RWPE2 (cell line): ENCODE measurements around the gene UGT1A1.
"Not testable (repeated sequence)": the region's sequence is repeated elsewhere in the genome, so short reads cannot be mapped to it uniquely, and the experiment has no call there.

ENCODE experiments used
- ATAC-seq: fragments of 200-7000 bp; cut with Tn5 transposase; 3 replicates; pipeline ENCODE4 v1.9.1; 2021; ENCODE audit warnings: low read depth
- DNase-seq: peaks from one replicate; pipeline ENCODE4 v3.0.0-alpha.2; 2020; ENCODE audit warnings: low spot score
- H3K27ac ChIP-seq: fragments of 450-650 bp; 2 replicates; pipeline ENCODE4 v1.5.1; 2017; ENCODE audit warnings: mild to moderate bottlenecking; ENCODE audit not compliant: poor library complexity, severe bottlenecking
- H3K27me3 ChIP-seq: fragments of 250-450 bp; sonication (Bioruptor Pico); 2 replicates; pipeline ENCODE4 v1.5.1; 2021; ENCODE audit warnings: mild to moderate bottlenecking, moderate library complexity; ENCODE audit not compliant: insufficient read depth, poor library complexity, severe bottlenecking
- H3K36me3 ChIP-seq: fragments of 250-450 bp; sonication (Bioruptor Pico); 2 replicates; pipeline ENCODE4 v1.5.1; 2020; ENCODE audit warnings: low read depth, mild to moderate bottlenecking, moderate library complexity
- H3K4me1 ChIP-seq: fragments of 250-450 bp; sonication (Bioruptor Pico); 2 replicates; pipeline ENCODE4 v1.5.1; 2021; ENCODE audit warnings: mild to moderate bottlenecking, moderate library complexity; ENCODE audit not compliant: insufficient read depth, poor library complexity, severe bottlenecking
- H3K4me3 ChIP-seq: fragments of 250-450 bp; sonication (Bioruptor Pico); 2 replicates; pipeline ENCODE4 v1.5.1; 2021; ENCODE audit warnings: mild to moderate bottlenecking, moderate library complexity; ENCODE audit not compliant: severe bottlenecking
- H3K9me3 ChIP-seq: fragments of 250-450 bp; sonication (Bioruptor Pico); 2 replicates; pipeline ENCODE4 v1.5.1; 2021; ENCODE audit warnings: mild to moderate bottlenecking, moderate library complexity; ENCODE audit not compliant: severe bottlenecking
- TF ChIP-seq, protein P1 (sequence below): fragments of 450-650 bp; IDR thresholded peaks from one replicate; pipeline ENCODE4 v1.5.1; 2017; ENCODE audit warnings: mild to moderate bottlenecking, moderate library complexity; ENCODE audit not compliant: poor library complexity, severe bottlenecking

The UGT1A1 gene

DNA sequence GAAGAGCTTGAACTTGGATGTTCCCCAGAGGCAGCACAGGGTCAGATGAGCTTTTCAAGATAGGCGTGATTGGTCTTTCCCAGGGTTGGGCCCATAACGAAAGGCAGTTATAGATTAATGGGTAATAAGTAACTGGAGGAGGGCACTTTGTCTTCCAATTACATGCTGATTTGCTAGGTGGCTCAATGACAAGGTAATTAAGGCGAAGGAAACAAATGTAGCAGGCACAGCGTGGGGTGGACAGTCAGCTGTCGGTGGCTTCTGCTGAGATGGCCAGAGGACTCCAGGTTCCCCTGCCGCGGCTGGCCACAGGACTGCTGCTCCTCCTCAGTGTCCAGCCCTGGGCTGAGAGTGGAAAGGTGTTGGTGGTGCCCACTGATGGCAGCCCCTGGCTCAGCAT is 41.5 kb upstream of the UGT1A1 start, which contains the start of gene UGT1A4:
Gene UGT1A4, plus strand, starts transcription at position 185 of the 400 bp plus-strand sequence. Its CDS starts 85 bp downstream, at position 270.
- TF ChIP-seq, protein P1, sequence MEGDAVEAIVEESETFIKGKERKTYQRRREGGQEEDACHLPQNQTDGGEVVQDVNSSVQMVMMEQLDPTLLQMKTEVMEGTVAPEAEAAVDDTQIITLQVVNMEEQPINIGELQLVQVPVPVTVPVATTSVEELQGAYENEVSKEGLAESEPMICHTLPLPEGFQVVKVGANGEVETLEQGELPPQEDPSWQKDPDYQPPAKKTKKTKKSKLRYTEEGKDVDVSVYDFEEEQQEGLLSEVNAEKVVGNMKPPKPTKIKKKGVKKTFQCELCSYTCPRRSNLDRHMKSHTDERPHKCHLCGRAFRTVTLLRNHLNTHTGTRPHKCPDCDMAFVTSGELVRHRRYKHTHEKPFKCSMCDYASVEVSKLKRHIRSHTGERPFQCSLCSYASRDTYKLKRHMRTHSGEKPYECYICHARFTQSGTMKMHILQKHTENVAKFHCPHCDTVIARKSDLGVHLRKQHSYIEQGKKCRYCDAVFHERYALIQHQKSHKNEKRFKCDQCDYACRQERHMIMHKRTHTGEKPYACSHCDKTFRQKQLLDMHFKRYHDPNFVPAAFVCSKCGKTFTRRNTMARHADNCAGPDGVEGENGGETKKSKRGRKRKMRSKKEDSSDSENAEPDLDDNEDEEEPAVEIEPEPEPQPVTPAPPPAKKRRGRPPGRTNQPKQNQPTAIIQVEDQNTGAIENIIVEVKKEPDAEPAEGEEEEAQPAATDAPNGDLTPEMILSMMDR = no peak
- ATAC-seq (no peak), DNase-seq (no peak)
- Histone ChIP-seq H3K4me3 (no peak within 1 kb of the TSS), H3K4me1 (no peaks in the 10 kb centered on the region), H3K27ac (no peak within 1 kb of the TSS), H3K9me3 (no peaks in the 10 kb centered on the region), H3K27me3 (no peaks in the 10 kb centered on the region), H3K36me3 (no peaks in the 10 kb centered on the region)

DNA sequence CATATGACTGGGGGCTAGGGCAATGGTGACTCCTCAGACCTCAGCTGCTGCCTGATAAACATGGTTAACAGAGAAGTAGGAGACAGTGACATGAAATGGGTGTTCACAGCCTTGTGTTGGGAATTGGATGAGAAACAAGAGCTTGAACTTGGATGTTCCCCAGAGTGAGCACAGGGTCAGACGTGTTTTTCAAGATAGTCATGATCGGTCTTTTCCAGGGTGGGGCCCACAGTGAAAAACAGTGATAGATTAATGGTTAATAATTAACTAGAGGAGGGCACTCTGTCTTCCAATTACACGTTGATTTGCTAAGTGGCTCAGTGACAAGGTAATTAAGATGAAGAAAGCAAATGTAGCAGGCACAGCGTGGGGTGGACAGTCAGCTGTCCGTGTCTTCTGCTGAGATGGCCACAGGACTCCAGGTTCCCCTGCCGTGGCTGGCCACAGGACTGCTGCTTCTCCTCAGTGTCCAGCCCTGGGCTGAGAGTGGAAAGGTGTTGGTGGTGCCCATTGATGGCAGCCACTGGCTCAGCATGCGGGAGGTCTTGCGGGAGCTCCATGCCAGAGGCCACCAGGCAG is 31.3 kb upstream of the UGT1A1 start, which contains the start of gene UGT1A3:
Gene UGT1A3, plus strand, starts transcription at position 320 of the 579 bp plus-strand sequence. Its CDS starts 85 bp downstream, at position 405.
- TF ChIP-seq, protein P1 = no peak
- H3K27me3 ChIP-seq = no peaks in the 10 kb centered on the region
- no peak for ATAC-seq

DNA sequence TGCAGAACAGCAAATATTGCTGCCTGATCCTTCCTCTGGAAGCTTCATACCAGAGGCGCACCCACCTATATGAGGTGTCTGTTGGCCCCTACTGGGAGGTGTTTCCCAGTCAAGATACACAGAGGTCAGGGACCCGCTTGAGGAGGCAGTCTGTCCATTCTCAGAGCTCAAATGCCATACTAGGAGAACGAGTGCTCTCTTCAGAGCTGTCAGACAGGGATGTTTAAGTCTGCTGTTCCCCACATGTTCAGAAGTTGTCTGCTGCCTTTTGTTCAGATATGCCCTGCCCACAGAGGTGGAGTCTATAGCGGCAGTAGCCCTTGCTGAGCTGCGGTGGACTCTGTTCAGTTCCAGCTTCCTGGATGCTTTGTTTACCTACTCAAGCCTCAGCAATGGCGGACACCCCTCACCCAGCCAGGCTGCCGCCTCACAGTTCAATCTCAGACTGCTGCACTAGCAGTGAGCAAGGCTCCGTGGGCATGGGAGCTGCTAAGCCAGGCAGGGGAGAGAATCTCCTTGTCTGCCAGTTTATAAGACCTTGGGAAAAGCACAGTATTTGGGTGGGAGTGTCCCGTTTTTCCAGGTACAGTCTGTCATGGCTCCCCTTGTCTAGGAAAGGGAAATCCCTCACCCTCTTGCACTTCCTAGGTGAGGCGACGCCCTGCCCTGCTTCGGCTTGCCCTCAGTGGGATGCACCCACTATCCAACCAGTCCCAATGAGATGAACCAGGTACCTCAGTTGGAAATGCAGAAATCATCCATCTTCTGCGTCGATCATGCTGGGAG is 23.0 kb upstream of the UGT1A1 start:
- H3K4me3 ChIP-seq, DNase-seq, ATAC-seq, H3K36me3 ChIP-seq, H3K27me3 ChIP-seq, H3K4me1 ChIP-seq, H3K27ac ChIP-seq, H3K9me3 ChIP-seq: not testable (repeated sequence)

More for the DNA sequence above, 31.3 kb upstream of the UGT1A1 start, which contains the start of gene UGT1A3:
- H3K9me3 ChIP-seq = no peaks in the 10 kb centered on the region
- DNase-seq = no peak
- H3K36me3 ChIP-seq = no peaks in the 10 kb centered on the region
- H3K27ac ChIP-seq = no peak within 1 kb of the TSS
- no peaks in the 10 kb centered on the region for H3K4me1 ChIP-seq
- no peak within 1 kb of the TSS for H3K4me3 ChIP-seq

DNA sequence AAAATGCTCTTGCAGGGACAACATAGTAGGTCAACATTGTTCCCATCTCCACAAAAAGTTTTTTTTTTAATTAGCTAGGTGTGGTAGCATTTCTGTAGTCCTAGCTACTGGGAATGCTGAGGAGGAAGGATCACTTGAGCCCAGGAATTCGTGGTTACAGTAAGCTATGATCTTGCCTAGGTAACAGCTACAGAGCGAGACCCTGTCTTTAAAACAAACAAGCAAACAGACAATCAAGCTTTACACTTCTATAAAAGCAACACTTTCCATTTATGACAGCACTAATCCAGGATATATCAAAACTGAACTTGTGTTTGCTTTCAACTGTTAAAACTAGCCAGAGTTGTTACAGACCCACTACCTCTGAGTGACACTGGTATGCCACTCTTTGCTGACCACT is 19.2 kb upstream of the UGT1A1 start:
- ATAC-seq (no peak), DNase-seq (no peak)
- no peaks in the 10 kb centered on the region for H3K27me3 ChIP-seq
- no peaks in the 10 kb centered on the region for H3K36me3 ChIP-seq
- H3K4me1 ChIP-seq = no peaks in the 10 kb centered on the region
- H3K9me3 ChIP-seq = no peaks in the 10 kb centered on the region
- no peak overlapping the region for H3K4me3 ChIP-seq
- TF ChIP-seq, protein P1 = no peak
- no peak overlapping the region for H3K27ac ChIP-seq

DNA sequence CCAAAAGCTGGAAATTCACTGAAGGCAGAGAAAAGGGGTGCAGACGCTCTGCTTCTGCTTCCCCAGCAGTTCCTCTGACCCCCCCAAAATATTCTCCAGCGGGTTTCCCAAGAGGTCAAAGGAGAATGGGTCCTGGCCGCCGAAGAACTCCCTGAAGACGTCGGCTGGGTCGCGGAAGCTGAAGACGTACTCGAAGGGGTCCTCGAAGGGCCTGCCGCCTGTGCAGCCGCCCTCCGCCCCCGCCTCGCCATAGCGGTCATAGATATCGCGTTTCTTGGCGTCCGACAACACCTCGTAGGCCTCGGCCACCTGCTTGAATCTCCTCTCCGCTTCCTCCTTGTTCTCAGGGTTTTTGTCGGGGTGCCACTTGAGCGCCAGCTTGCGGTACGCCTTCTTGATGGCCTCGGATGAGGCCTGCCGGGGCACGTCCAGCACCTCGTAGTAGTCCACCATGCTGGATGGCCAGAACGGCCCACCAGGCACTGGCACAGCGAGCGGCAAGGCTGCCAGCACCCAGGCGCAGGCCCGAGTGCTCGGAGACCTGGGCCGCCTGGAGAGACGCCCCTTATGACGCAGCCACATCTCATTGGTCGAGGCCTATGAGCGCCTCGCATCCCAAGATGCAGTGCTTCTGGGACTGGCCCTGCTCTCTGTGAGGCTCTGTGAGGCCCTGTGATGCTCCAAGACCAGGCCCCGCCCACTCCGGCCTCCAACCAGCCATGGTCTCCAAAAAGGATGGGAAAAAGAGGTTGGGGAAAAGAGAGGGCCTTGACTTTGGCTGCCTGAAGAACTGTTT is 16.4 kb upstream of the UGT1A1 start:
- ATAC-seq (no peak), DNase-seq (no peak)
- Histone ChIP-seq H3K9me3 (no peaks in the 10 kb centered on the region), H3K27me3 (no peaks in the 10 kb centered on the region), H3K4me1 (no peaks in the 10 kb centered on the region), H3K27ac (no peak overlapping the region), H3K4me3 (no peak overlapping the region), H3K36me3 (no peaks in the 10 kb centered on the region)
- TF ChIP-seq, protein P1 = no peak
